HG03175 (cell line): Measurements from ENCODE around the gene CSF1.
A peak's percentile ranks its signal among the peaks of the same experiment; 100 is the strongest.

Source experiments
- ATAC-seq: cut with Tn5 transposase; IDR thresholded peaks from one replicate; pipeline ENCODE4 v1.9.1; 2021; ENCODE audit warnings: mild to moderate bottlenecking, moderate library complexity; ENCODE audit not compliant: unreplicated experiment

CSF1 gene

DNA sequence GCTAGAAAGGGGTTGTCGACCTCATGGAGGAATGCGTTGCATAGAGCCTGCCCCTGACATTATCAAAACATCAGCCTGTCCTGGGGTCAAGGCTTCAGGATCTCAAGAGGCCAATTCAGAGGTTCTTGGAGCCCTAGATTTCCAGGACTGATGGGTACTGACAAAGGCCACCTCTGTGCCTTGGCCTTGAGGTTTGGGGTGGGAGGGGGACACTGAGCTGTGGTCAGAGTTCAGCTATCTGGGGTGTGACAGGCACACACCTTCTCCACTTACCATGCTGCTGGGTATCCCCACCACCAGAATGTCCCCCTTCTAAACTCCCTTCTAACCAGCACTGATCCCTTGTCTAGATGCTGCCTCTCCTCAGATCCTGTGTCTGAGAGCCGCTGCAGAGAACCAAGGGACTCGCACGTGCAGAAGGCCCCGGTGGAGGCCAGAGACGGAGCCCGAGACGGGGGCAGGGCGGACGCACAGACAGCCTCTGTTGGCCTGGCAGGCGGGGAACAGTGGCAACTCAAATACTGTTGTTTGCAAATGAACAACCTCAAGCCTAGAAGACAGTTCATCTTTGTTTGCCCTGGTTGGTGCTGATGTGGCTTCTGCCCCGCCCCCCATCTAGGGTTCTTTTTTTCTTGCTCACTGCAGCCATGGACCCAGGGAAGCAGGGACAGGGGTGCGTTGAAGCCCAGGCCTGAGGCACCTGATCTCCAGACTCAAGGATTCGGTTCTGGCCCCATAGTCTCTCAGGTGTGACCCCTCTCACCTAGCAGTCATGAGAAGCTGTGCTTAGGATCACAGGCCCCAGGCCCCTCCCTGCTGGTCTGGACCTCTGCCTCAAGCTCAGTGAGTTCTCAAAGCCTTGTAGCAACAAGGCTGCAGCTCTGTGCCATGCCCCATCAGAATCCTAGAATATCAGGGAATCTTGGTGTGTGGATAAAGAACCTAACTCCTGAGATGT, 28.1 kb upstream of the CSF1 start:
- no peak for ATAC-seq

DNA sequence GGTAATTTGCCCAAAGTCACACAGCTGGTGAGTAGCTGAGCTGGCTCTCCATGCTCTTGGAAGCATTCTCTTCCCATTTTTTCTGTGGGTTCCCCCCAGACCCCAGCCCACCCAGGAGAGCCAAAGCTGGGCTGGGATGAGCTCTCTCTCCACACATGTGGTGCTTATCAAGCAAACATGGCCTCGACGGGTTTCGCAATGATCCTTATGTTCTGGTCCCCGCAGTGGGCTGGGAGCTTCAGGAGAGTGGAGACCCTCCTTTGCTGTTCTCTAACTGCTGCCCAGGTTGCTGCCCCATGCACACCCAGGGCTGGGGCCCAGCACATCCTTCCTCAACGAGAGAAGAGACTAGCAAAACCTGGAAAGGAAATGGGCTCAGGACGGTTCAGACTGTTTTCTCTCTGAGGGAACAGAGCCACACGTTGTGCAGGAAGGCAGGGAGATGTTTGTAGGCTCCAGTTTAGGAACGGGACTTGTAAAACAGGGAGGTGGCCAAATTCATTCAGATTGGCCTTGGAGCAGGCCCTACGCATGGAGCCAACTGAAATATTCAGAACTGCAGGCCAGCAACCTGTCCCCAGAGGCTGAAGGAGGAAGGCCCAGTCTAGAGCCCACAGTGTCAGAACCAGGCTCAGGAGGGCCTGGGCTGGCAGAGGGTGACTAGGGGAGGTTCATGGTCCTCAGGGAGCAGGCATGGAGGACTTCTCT, 27.2 kb upstream of the CSF1 start:
- no peak for ATAC-seq

DNA sequence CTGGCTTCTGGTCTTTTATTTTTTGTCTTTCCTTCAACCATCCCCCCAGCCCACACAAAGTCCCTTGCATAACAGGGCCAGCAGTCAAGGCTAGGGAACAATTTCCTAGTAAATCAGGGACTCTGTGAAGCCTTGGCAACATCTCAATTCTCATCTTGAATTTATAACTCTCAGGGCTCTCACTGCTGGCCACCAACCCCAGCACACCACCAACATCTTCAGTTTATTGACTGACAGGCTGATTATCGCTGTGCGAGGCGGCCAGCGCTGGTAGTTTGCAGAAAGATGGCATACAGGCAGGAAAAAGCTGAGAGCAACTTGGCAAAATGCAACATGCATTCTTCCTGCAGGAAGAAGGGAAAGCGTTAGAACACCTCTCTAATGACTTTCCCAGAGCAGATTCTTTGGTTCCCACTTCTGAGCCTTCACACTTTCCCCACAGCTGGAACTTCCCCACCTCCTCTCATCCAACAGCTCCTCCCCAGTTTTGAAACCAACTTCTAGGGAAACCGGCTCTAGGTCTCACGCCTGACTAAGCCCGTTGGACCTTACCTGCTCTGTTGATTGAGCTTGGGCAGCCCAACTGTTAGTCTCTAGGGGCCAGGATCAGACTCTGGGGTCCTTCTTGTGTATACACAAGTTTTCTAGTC, 26.3 kb upstream of the CSF1 start:
- no peak for ATAC-seq

DNA sequence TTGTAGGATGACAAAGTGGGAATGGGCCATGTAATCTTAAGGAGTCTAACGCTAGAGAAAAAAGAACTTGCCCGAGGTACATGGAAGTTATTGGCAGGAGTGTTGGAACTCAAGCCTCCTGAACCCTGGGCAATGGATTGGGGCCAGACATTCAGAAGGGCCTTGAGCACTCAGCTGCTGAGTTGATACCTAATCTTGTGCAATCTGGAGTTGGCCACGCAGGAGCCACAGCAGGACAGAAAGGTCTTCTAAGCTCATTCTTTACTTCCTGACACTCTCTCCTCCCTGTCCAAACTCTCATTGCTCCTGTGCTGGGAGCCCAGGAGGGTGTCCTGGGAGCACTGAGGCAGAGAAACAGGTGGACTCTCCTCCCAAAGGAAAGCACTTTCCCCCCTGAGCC, 25.1 kb upstream of the CSF1 start:
- no peak for ATAC-seq

DNA sequence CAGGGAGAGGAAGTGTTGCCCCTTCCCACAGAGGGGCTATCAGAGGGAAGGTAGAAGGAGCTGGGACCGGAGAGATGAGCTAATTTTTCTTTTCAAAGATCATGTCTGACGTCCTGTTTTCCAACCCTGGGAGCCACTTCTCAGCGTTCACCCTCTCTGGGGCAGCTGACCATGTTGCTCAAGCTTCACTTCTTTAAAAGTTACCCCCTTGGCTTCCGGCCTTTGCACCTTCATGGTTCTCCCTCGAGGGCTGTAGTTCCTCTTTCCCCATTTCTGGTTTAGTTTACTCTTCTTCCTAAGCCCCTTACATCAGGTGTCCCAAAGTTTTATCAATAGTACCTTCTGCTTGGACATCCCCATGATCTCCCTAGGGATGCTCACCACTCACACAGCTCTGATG, 23.8 kb upstream of the CSF1 start:
- no peak for ATAC-seq

DNA sequence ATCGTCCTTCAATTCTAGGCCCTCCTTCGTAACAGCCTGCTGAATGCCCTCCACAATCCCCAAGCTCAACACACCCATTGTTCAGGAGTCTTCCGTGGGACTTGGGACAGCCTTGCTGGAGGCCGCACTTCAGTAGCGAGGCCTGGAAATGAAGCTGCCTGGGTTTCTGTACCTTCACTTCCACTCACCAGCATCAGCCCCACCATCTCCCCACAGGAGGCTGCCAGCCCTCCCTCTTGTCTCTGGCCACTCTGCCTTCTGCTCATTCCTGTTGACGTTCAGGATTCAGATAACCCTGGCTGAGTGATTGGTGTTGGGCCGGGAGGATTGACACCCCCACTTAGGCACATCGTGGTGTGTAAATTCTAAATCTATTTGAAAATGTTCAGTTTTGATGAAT, 23.4 kb upstream of the CSF1 start:
- no peak for ATAC-seq

DNA sequence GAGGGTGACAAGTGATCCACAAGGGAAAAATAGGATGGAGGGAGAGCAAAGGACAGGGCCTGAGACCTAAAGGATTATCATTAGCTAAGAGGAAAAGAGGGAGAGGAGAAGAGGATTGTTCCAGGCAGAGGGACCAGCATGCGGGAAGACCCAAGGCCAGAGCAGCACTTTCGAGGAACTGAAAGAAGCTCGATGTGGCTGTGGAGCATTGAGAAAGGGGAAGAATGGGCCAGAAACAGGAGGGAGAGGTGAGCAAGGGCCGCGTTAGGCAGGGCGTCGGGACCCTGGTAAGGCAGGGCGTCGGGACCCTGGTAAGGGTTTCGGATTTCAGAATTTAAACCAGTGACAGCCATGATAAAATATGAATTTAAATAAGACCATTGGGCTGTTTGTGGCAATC, 22.8 kb upstream of the CSF1 start:
- ATAC-seq = no peak

DNA sequence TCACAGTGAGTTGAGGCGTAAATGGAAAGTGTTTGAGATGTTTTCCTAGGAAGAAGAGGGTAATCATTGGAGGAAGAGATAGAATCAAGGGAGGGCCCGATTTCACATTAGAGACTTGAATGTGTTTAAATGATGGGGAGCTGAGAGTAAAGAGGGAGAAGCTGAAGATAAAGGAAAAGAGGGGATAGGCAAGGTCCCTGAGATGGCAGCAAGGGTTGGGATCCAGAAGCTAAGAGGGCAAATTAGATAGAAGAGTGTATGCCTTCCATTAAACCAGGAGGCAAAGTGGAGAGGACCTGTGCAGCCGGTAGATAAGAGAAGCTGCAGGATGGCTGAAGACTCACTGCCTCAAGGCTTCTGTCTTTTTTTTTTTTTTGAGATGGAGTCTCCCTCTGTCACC, 21.6 kb upstream of the CSF1 start:
- ATAC-seq = no peak

DNA sequence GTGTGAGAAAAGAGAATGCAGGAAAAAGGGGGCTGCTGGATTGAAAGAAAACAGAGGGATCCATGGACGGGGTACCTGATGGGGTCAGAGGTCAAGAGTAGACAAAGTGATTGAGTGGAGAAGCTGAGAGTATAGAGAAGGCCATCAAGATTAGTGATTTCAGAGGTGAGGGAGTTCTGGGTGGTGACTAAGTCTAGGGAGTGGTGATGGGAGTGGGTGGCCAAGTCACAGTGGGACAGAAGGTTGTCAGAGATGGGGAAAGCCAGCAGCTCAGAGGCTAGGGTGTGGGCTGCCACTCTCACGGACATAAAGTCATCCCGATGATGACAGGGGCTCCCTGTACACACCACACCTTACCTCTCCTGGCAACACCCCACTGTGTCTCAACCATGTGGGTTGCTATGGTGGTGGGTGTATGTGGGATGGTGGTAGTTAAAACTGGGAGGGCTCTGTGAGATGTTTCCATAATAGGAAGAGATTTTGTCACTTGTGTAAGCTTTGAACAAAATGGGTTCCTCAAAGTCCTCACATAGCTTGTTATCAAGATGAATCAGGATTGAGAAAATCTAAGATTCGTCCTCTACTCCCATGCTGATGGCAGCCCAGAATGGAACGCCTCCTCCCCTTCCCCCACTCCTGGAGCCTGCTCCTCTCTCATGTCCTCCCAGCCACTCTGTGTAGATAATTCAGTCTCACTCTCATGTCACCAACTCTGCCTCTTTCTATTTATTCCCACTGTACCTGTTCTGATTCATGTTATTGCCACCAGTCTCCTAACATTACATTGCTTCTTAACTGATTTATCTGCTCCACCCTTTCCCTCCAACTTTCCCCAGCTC, 20.3 kb upstream of the CSF1 start:
- ATAC-seq = no peak

DNA sequence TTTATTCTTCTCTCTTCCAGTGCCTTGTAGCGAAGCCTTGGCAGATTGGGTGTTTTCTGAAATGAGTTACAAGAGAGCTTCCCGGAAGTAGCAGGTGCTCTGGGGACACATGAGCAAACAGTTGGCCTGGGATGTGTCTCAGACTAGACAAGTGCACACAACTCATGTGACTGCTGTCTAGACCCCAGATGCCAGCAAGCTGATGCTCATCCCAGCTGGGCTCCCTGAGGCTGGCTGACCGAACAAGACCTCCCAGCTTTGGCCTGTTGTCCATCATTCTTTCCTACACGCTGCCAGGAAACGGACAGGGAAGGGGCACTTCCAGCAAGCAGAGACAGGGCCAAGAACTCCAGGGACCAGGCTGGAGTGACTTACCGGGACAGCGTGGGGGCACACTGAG, 18.7 kb upstream of the CSF1 start:
- ATAC-seq = no peak

DNA sequence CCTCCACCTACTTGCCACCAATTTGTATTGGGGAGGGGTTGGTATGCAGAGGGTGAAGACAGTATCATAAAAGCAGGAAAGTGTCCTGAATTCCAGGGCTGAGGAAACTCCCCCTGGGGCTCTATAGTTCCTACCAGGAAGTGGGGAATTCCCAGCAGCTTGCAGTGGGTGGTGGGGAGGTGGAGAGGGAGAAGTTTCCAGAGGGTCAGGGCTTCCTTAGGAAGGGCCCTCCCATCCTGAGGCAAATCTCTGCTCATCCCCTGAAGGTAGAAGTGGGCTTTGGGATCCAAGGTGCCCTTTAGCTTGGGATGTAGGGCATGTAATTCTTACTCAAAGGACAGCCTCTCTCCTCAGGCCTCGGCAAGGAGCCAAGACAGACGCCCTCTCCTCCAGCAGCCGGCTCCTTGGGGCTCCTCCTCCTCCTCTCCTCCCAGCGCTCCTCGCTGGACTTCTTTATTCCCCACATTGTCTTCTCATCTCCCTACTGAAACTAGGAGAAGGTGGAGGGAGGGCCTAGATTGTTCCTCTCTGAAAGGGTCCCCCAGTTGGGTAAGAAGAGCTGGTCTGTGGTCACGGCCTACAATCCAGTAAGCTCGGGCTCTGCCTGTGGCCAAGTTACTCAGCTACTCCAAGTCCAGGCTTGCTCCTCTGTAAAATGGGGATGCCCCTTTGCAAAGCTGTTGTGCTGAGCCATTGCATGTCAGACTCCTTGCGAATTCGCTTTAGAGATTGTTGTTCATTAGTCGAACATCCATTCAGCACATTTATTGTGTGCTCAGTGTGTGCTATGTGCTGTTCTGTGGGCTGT, 17.9 kb upstream of the CSF1 start:
- no peak for ATAC-seq

DNA sequence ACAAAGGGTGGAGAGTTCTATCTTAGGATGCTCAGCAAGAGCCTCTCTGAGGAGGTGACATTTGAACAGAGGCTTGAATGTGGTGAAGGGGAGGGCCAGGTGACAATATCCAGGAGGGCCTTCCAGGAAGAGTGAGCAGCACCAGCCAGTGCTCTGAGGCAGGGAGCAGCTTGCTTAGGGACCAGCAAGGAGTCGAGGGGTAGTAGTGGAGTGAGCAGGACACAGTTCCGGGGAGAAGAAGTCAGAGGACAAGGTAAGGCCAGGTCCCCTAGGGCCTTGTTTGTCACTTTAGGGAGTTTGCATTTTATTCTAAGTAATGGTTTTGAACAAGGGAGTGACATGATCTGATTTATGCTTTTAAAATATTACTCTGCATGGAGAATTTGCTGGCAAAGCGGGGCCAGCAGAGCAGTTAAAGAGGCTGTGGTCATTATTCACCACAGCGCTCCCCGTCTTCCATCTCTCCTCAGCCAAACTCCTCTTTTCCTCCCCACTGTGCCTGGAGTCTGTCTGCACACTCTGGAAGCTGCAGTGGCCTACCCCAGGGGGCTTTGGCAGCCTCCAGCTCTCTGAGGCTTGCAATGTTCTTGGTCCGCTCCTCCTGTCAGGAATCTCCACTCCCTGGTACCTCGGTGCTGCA, 17.0 kb upstream of the CSF1 start:
- no peak for ATAC-seq

DNA sequence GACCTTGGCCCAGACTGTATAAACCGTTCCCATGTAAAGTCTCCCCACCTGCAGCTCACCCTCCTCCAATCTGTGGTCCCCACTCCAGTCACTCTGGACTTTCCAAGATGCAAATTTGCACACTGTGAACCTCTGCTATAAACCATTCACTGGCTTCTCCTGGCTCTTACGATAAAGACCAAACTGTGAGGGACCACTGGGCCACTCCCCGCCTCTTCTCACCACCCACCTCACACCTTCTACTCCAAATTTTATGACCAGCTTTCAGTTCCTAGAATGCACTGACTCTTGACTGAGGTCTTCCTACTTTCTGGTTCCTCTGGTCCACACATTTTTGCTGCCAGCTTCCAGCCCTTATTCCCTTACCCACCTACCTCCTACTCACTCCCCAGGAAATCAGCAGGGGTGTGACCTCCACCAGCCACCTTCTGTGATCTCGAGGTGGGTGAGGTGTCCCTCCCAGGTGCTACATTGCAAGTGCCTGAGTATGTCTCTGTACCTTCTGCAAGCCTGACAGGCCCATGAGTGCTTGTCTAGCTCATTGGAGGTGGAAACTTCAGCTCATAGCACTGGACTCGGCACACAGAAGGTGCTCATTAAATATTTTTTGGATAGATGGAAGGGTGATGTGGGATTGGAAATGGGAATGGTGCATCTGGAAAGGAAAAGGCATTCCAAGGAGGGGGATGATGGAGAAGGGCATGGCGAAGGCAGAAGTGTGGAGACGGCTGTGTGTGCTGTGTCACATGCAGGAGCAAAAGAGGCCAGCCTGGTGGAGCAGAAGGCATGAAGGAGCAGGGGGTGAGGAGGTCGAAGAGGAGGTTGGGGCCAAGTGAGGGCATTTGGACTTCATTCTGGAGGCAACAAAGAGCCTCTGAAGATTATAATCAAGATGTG, 15.6 kb upstream of the CSF1 start:
- ATAC-seq = peak; percentile 49

DNA sequence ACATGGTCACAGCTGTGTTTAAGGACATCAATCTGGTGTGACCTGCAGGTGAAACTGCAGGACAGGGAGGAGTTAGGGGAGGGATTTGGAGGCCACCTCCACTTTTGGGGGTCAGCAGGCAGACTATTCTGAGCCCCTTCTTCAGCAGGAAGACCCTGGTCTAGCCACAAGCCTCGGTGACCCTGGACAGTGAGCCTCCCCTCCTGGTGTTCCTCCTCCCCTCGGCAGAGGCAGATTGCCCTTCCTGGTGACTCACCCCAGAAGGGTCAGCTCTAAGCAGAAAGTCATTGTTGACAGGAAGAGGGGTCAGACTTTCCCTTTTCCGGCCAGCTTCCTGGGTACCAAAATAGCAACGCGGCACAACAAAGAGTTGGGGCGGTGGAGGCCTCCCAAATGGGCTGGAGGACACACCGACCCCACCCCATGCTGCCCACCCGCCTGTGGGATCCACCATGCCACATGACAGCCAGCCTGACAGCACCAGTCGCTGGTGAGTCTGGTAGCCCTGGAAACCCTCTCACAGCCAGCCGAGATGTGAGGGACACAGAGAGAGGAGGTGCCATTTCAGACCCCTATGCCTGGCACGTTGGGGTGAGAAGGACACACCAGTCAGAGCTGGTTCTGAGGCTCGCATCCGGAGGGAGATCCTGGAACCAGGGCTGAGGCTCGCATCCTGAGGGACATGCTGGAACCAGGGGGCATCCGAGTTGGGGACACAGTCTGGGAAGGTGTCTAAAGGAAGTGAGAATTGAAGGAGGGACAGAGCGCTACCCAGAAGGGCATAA, 14.7 kb upstream of the CSF1 start:
- ATAC-seq = no peak

DNA sequence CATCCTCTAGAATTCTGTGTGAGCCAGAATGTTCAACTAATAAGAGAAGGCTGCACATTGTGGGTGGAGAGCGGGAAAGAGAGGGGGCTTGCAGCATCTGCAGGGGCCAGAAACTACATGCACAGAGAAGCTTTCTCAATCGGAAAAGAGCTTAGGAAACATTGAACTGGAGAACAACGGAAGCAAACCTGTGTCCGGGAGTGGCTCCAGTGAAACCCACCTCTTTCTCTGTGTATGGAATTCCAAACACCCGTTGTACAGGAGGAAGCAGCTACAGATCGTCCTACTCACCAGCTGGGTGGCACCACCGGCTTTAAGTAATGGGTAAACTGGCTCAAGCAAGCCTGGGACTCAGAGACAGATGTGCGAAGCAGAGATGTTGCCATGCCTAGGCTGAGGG, 14.0 kb upstream of the CSF1 start:
- no peak for ATAC-seq

DNA sequence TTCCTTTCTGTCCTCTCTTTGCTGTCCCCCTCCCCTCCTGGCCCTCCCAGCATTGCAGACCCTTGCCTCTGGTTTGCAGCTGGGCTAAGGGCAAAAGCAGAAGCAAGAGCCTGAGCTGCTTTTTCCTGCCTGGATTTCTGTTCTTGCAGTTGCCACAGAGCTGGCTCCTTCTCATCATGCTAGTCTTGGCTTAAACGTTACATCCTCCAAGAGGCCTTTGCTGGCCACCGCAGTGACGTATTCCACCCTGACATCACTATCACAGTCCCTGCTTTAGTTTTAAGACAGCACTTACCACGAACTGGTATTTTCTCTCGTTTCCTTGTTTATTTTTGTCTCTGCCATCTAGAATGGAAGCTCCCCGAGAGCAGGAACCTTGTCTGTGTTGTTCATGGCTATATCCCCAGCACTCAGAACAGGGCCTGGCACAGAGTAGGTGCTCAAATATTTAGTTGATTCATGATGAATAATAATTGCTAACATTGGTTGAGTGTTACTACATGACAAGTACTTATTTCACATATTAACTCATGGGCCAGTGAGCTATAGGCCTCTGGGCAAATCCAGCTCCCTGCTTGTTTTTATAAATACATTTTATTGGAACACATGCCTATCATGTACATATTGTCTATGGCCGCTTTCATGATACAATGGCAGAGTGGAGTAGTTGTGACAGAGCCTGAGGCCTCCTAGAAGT, 13.2 kb upstream of the CSF1 start:
- no peak for ATAC-seq

DNA sequence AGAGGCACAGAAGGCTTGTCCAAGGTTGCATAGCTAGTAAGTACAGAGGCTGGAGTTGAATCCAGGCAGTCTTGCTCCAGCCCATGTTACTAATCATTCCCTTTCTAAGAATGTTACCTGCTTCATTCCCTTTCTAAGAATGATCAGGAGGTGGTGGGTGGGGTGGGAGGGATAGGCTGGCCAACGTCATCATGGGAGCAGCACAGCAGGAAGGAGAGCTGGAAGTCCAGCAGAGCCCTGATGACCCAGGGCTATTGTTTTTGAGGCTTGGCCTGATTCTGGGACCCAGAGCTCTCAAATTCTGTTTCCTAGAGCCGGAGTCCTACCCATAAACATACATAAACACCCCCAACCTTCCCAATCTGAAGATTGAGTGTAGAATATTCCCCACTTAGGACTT, 11.8 kb upstream of the CSF1 start:
- ATAC-seq = no peak
